Measurements from ENCODE around the gene ONECUT2.

Gene ONECUT2

DNA sequence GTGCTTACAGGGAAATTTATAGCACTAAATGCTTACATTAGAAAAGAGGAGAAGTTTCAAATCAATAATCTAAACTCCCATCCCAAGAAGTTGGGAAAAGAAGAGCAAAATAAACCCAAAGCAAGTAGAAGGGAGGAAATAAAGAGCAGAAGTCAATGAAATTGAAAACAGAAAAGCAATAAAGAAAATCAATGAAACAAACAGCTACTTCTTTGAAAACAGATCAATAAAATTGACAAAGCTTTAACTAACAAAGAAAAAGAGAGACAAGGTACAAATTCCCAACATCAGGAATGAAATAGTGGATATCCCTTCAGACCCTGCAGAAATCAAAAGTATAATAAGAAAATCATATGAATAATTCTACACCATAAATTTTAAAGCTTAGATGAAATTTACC, 25.5 kb upstream of the ONECUT2 start:
- CTCF ChIA-PET = interaction anchor here (1.0 kb wide), 1 partner anchor 28 kb away, joined by 3 read pairs; no protein-coding TSS in a partner anchor
- no peak for TF ChIP-seq CTCF (IDR thresholded peaks at IDR 0.05; ENCODE audit: control extremely low read depth, extremely low read depth, low read depth, missing control alignments)
- POLR2A ChIA-PET = no interaction called here

DNA sequence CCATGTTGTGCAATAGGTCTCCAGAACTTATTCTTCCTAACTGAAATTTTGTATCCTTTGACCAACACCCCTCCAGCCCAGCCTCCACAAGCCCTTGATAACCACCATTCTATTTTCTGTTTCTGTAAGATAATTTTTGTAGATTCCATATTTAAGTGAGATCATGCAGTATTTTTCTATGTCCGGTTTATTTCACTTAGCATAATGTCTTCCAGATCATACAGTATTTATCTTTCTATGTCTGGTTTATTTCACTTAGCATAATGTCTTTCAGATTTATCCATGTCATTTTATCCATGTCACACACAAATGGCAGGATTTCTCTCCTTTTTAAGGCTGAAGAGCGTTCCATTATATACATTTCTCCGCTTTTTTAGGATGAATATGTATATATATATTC, 24.4 kb upstream of the ONECUT2 start:
- ChIA-PET CTCF (no interaction called here), POLR2A (no interaction called here)
- no peak for TF ChIP-seq CTCF (IDR thresholded peaks at IDR 0.05; ENCODE audit: control extremely low read depth, extremely low read depth, low read depth, missing control alignments)
- no peak for DNase-seq (ENCODE audit: extremely low spot score)

More for the DNA sequence above, 25.5 kb upstream of the ONECUT2 start:
- DNase-seq (ENCODE audit: extremely low spot score) = no peak

GRCh38 chr18:57416542-57416941, 18.6 kb upstream of the ONECUT2 start:
- no peak for DNase-seq (ENCODE audit: extremely low spot score)
- ChIA-PET POLR2A (no interaction called here), CTCF (interaction anchor here (0.8 kb wide), 1 partner anchor 10 kb away, joined by 3 read pairs; no protein-coding TSS in a partner anchor)
- no peak for TF ChIP-seq CTCF (IDR thresholded peaks at IDR 0.05; ENCODE audit: control extremely low read depth, extremely low read depth, low read depth, missing control alignments)

DNA sequence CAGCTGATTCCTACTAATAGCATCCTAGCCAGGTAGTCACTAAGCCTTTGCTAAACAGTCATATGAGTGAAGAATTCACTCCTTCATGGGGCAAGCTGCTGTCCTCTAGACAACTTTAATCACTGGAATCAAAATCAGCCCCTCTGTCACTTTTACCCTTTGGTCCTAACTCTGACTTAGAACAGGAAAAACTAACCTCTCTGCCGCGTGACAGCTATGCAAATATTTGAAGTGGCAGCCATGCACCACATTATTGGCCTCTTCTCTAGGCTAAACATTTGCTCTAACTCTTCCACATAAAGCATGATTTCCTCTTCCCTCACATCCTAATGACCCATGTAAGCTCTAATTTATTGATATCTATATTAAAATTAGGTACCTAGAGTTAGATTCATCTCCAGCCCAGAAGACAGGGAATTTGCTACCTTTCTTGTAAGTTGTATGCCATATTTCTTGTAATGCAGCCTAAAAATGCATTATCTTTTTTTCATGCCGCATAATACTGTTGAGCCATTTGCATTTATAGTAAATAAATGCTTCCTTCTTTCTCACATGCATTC, 12.8 kb upstream of the ONECUT2 start:
- TF ChIP-seq CTCF (IDR thresholded peaks at IDR 0.05; ENCODE audit: control extremely low read depth, extremely low read depth, low read depth, missing control alignments) = no peak
- ChIA-PET POLR2A (no interaction called here), CTCF (interaction anchor here (1.4 kb wide), 1 partner anchor 23 kb away, joined by 3 read pairs; no protein-coding TSS in a partner anchor)
- no peak for DNase-seq (ENCODE audit: extremely low spot score)

- no peak for TF ChIP-seq CTCF (IDR thresholded peaks at IDR 0.05; ENCODE audit: control extremely low read depth, extremely low read depth, low read depth, missing control alignments)
- CTCF ChIA-PET = no interaction called here
- no peak for DNase-seq (ENCODE audit: extremely low spot score)
- POLR2A ChIA-PET = no interaction called here
These were observed 11.4 kb upstream of the ONECUT2 start for GRCh38 chr18:57423821-57424220.

DNA sequence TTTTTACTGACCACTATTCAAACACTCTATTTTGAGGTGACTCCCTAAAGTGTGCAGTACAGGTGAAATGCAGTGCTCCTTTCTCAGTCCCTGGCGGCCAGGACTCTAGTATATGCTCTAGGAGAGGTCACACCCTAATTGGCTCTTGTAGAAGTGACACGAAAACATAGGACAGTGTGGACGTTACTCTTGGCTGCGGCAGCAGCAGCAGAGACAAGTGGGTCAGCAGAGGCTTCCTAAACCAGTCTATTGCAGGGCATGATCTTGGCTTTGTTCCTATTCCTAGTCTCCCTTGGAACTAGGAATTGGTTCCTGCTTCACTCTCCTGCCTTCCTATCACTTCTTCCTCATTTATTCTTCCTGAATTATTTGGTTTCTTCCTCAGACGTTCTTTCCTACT, 10.1 kb upstream of the ONECUT2 start:
- DNase-seq (ENCODE audit: extremely low spot score) = no peak
- ChIA-PET POLR2A (no interaction called here), CTCF (no interaction called here)
- TF ChIP-seq CTCF (IDR thresholded peaks at IDR 0.05; ENCODE audit: control extremely low read depth, extremely low read depth, low read depth, missing control alignments) = no peak

DNA sequence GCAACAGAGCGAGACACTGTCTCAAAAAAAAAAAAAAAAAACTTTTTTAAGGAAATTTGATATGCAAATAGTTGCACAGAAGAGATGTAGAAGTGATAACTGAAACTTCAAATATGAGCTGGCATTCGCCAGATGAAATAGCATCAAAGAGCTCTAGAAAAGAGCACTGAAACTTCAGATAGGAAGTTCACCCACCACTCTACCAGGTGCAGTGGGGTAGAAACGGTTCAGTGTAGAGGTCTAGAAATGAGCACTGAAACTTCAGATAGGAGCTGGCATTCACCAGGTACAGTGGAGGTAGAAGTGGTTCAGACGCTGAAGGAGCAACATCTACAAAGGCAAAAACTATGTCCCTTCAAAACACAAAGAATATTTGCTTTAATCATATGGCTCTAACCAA, 9.0 kb upstream of the ONECUT2 start:
- no peak for DNase-seq (ENCODE audit: extremely low spot score)
- TF ChIP-seq CTCF (IDR thresholded peaks at IDR 0.05; ENCODE audit: control extremely low read depth, extremely low read depth, low read depth, missing control alignments) = no peak
- POLR2A ChIA-PET = no interaction called here
- CTCF ChIA-PET = no interaction called here

All from GM10248 (cell line).